K562 (cell line): Measurements from ENCODE around the gene MON1A. TPM values are rescaled to one million over a fixed set of nuclear protein-coding genes. Genes with fewer than 3 reads are reported as not detected.

ENCODE experiments used
- CTBP1 ChIP-seq: fragments of 450-650 bp; IDR thresholded peaks from 2 replicates; pipeline ENCODE4 v1.6.1; 2016; ENCODE audit warnings: borderline replicate concordance
- GATAD2A ChIP-seq: fragments of 450-650 bp; IDR thresholded peaks from 2 replicates; pipeline ENCODE4 v1.6.1; 2017
- PTTG1 ChIP-seq: fragments of 450-650 bp; IDR thresholded peaks from 2 replicates; pipeline ENCODE4 v1.6.1; 2016; ENCODE audit warnings: low read depth, mild to moderate bottlenecking, missing genetic modification characterization, missing compliant biosample characterization
- SAFB2 ChIP-seq: fragments of 200-400 bp; formaldehyde crosslinking; IDR thresholded peaks from 2 replicates; pipeline ENCODE4 v1.6.1; 2018; ENCODE audit warnings: borderline replicate concordance, low read length, low read depth, moderate library complexity; ENCODE audit not compliant: severe bottlenecking
- SIX5 ChIP-seq, 2 experiments: IDR thresholded peaks; 2 replicates each; pipeline ENCODE4 v1.6.1; 2011; ENCODE audit warnings: low read length in 2 of 2, borderline replicate concordance in 1 of 2, low read depth in 1 of 2, mild to moderate bottlenecking in 1 of 2, moderate library complexity in 1 of 2; ENCODE audit not compliant: insufficient read depth in 1 of 2
- TAF9B ChIP-seq: fragments of 450-650 bp; IDR thresholded peaks from 2 replicates; pipeline ENCODE4 v1.6.1; 2018; ENCODE audit warnings: mild to moderate bottlenecking; ENCODE audit not compliant: partially characterized antibody
- ZFP36 ChIP-seq: fragments of 150-350 bp; IDR thresholded peaks from 2 replicates; pipeline ENCODE4 v1.6.1; 2018; ENCODE audit warnings: low read length, low read depth; ENCODE audit not compliant: partially characterized antibody
- ZNF79 ChIP-seq: fragments of 250-450 bp; sonication (Bioruptor Pico); IDR thresholded peaks from 2 replicates; pipeline ENCODE4 v1.4.0; 2020; ENCODE audit warnings: low read depth, mild to moderate bottlenecking, moderate library complexity
- polyA plus RNA-seq, 8 experiments: library from polyadenylated mRNA; depleted of rRNA in 4 of 8; stranded (reverse) in 5 of 8; unstranded in 3 of 8; fragments of >200 nt; fragmentation: Nextera tagmentation in 2 of 8; fragmentation: Illumina TruSeq in 1 of 8; extraction: Ambion mirVana in 2 of 8; extraction: Trizol in 1 of 8; gene quantifications; 2 replicates each; pipeline versions ENCODE4 v1.2.1 to v1.2.3, GENCODE V29; 2011 to 2014; ENCODE audit warnings: inconsistent platforms in 1 of 8, missing spikeins in 1 of 8
- total RNA-seq, 7 experiments: library from RNA; depleted of rRNA in 6 of 7; stranded (reverse); fragments of >200 nt in 6 of 7; fragmentation: Illumina TruSeq in 2 of 7; extraction: Trizol in 2 of 7; gene quantifications; 2 replicates each; pipeline versions ENCODE4 v1.2.1 to v1.2.3, GENCODE V29; 2011 to 2021; ENCODE audit warnings: low replicate concordance in 1 of 7
- TF ChIP-seq, protein P1 (sequence below), 2 experiments: fragments of 450-650 bp in 1 of 2; IDR thresholded peaks; 2 replicates each; pipeline ENCODE4 v1.6.1; 2011 to 2017; ENCODE audit warnings: low read depth in 2 of 2, antibody characterized with exemption in 1 of 2, borderline replicate concordance in 1 of 2, low read length in 1 of 2, mild to moderate bottlenecking in 1 of 2, mixed read lengths in 1 of 2; ENCODE audit not compliant: control insufficient read depth in 1 of 2
- TF ChIP-seq, protein P2 (sequence below): fragments of 250-450 bp; sonication (Bioruptor Pico); IDR thresholded peaks from 2 replicates; pipeline ENCODE4 v1.5.0; 2020; ENCODE audit warnings: mild to moderate bottlenecking, borderline replicate concordance
- TF ChIP-seq, protein P3 (sequence below): fragments of 450-650 bp; IDR thresholded peaks from 2 replicates; pipeline ENCODE4 v1.6.1; 2017; ENCODE audit warnings: mild to moderate bottlenecking, moderate library complexity

Gene MON1A
- total and polyA plus RNA-seq, 9 of the 15 experiments (the other 6 are each of a cell fraction or from before 2014, with no cell fraction given): 1.1 to 13.8 (median 6.8) TPM

DNA sequence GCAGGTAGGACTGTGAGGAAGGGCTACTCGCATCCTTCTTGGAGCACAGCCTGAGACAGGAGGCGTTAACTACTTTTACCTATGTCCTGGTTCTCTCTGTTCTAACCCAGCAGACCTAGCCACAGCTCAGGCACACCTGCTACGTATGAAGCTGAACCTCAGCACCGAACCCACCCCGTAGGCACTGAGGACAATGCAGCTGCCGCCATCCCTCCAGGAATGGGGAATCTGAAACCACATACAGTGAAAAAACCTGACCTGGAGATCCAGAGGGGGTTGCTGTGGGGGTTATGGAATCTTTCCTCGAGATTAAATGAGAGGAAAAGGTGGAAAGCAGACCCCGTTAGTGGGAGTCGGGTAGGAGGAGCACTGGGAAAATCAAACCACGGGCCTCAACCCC is 40.3 kb downstream of the MON1A start (continued):
- TF ChIP-seq, protein P1, sequence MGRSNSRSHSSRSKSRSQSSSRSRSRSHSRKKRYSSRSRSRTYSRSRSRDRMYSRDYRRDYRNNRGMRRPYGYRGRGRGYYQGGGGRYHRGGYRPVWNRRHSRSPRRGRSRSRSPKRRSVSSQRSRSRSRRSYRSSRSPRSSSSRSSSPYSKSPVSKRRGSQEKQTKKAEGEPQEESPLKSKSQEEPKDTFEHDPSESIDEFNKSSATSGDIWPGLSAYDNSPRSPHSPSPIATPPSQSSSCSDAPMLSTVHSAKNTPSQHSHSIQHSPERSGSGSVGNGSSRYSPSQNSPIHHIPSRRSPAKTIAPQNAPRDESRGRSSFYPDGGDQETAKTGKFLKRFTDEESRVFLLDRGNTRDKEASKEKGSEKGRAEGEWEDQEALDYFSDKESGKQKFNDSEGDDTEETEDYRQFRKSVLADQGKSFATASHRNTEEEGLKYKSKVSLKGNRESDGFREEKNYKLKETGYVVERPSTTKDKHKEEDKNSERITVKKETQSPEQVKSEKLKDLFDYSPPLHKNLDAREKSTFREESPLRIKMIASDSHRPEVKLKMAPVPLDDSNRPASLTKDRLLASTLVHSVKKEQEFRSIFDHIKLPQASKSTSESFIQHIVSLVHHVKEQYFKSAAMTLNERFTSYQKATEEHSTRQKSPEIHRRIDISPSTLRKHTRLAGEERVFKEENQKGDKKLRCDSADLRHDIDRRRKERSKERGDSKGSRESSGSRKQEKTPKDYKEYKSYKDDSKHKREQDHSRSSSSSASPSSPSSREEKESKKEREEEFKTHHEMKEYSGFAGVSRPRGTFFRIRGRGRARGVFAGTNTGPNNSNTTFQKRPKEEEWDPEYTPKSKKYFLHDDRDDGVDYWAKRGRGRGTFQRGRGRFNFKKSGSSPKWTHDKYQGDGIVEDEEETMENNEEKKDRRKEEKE (IDR thresholded peaks at IDR 0.05; ENCODE audit: borderline replicate concordance in 1 of 2, control insufficient read depth in 1 of 2, low read depth in 2 of 2, low read length in 1 of 2): no peak
- no peak for TF ChIP-seq SAFB2
- TF ChIP-seq PTTG1 (tag): no peak
- no peak for TF ChIP-seq ZNF79 (CRISPR knock-in tag)
- no peak for TF ChIP-seq GATAD2A
- TF ChIP-seq TAF9B: no peak
- TF ChIP-seq, protein P2, sequence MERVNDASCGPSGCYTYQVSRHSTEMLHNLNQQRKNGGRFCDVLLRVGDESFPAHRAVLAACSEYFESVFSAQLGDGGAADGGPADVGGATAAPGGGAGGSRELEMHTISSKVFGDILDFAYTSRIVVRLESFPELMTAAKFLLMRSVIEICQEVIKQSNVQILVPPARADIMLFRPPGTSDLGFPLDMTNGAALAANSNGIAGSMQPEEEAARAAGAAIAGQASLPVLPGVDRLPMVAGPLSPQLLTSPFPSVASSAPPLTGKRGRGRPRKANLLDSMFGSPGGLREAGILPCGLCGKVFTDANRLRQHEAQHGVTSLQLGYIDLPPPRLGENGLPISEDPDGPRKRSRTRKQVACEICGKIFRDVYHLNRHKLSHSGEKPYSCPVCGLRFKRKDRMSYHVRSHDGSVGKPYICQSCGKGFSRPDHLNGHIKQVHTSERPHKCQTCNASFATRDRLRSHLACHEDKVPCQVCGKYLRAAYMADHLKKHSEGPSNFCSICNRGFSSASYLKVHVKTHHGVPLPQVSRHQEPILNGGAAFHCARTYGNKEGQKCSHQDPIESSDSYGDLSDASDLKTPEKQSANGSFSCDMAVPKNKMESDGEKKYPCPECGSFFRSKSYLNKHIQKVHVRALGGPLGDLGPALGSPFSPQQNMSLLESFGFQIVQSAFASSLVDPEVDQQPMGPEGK: no peak
- TF ChIP-seq, protein P3, sequence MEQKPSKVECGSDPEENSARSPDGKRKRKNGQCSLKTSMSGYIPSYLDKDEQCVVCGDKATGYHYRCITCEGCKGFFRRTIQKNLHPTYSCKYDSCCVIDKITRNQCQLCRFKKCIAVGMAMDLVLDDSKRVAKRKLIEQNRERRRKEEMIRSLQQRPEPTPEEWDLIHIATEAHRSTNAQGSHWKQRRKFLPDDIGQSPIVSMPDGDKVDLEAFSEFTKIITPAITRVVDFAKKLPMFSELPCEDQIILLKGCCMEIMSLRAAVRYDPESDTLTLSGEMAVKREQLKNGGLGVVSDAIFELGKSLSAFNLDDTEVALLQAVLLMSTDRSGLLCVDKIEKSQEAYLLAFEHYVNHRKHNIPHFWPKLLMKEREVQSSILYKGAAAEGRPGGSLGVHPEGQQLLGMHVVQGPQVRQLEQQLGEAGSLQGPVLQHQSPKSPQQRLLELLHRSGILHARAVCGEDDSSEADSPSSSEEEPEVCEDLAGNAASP: no peak
- TF ChIP-seq CTBP1: no peak
- TF ChIP-seq SIX5 (IDR thresholded peaks at IDR 0.05; ENCODE audit: borderline replicate concordance in 1 of 2, insufficient read depth in 1 of 2, low read depth in 1 of 2, low read length in 2 of 2): no peak
- TF ChIP-seq ZFP36: no peak
